HepG2 (cell line): ENCODE measurements around the gene STAT4. TPM values are rescaled to one million over a fixed set of nuclear protein-coding genes. Genes with fewer than 3 reads are reported as not detected.

Experiments used
- ATAC-seq: fragments of 200-7000 bp; cut with Tn5 transposase; 3 replicates; pipeline ENCODE4 v1.9.1; 2020; ENCODE audit warnings: mild to moderate bottlenecking, moderate library complexity
- BruUV-seq: library from RNA; stranded (reverse); fragments of 400-500 nt; replicated peaks from 2 replicates; lab custom pipeline; 2021; lab: Mats Ljungman, UMichigan
- CTCF ChIA-PET: fragments of 300-600 bp; formaldehyde crosslinking; extraction: SDS; loops from one replicate; lab custom pipeline; 2021; ENCODE audit warnings: low total read pairs, inconsistent platforms, low intra/inter-chr PET ratio; lab: Yijun Ruan, JAX
- POLR2A ChIA-PET: fragments of 350-600 bp; sonication (Branson Sonifier 250); formaldehyde crosslinking; loops from one replicate; lab custom pipeline; 2020; ENCODE audit warnings: antibody characterized with exemption, inconsistent platforms; lab: Yijun Ruan, JAX
- DNase-seq: peaks from one replicate; pipeline ENCODE4 v3.0.0-alpha.2; 2015; ENCODE audit warnings: low spot score
- FAIRE-seq: peaks from 3 replicates; lab custom pipeline; 2011; peaks lifted over from hg19 to GRCh38; lab: Jason Lieb, UNC
- H2AFZ ChIP-seq: one replicate; pipeline ENCODE4 v1.6.1; 2011; ENCODE audit warnings: low read length, inconsistent platforms
- H3K27ac ChIP-seq: fragments of 300-600 bp; 3 replicates; pipeline ENCODE4 v1.8.0; 2011; ENCODE audit warnings: mixed run types, mild to moderate bottlenecking, mixed read lengths, low read length, inconsistent platforms; ENCODE audit not compliant: insufficient read depth; ENCODE audit errors: extremely low read length
- H3K27me3 ChIP-seq, 2 experiments: fragments of 200-600 bp in 1 of 2; 2 replicates in 1 of 2; 3 replicates in 1 of 2; pipeline versions ENCODE4 v1.6.0 to v1.8.0; 2011; ENCODE audit warnings: low read length in 2 of 2, mild to moderate bottlenecking in 2 of 2, moderate library complexity in 2 of 2, inconsistent platforms in 1 of 2; ENCODE audit not compliant: insufficient read depth in 2 of 2, control insufficient read depth in 1 of 2
- H3K36me3 ChIP-seq, 2 experiments: fragments of 200-600 bp in 1 of 2; replicated peaks in 1 of 2; 2 replicates in 1 of 2; 3 replicates in 1 of 2; pipeline versions ENCODE4 v1.5.1 to v1.8.0; 2011; ENCODE audit warnings: low read length in 2 of 2, inconsistent platforms in 1 of 2; ENCODE audit not compliant: insufficient read depth in 2 of 2, control insufficient read depth in 1 of 2
- H3K4me1 ChIP-seq: 2 replicates; pipeline ENCODE4 v1.5.1; 2012; ENCODE audit warnings: low read length, inconsistent platforms; ENCODE audit not compliant: insufficient read depth
- H3K4me2 ChIP-seq: 2 replicates; pipeline ENCODE4 v1.6.0; 2011; ENCODE audit warnings: low read depth, low read length, inconsistent platforms
- H3K4me3 ChIP-seq, 3 experiments: fragments of 200-600 bp in 1 of 3; sonication (generic), shearing (Covaris generic) in 1 of 3; replicated peaks in 1 of 3; 2 replicates each; pipeline ENCODE4 v1.5.1; 2011 to 2016; ENCODE audit warnings: low read length in 3 of 3, inconsistent platforms in 2 of 3, low read depth in 2 of 3, mild to moderate bottlenecking in 2 of 3, control low read depth in 1 of 3, mixed read lengths in 1 of 3; ENCODE audit not compliant: insufficient read depth in 1 of 3
- H3K79me2 ChIP-seq: one replicate; pipeline ENCODE4 v1.6.1; 2011; ENCODE audit warnings: low read length, inconsistent platforms; ENCODE audit not compliant: insufficient read depth
- H3K9ac ChIP-seq: 2 replicates; pipeline ENCODE4 v1.6.0; 2011; ENCODE audit warnings: mild to moderate bottlenecking, low read depth, low read length, inconsistent platforms; ENCODE audit not compliant: insufficient read depth
- H3K9me3 ChIP-seq: 2 replicates; pipeline ENCODE4 v1.5.1; 2012; ENCODE audit warnings: mild to moderate bottlenecking, low read length
- H4K20me1 ChIP-seq: 2 replicates; pipeline ENCODE4 v1.6.0; 2011; ENCODE audit warnings: inconsistent platforms, mild to moderate bottlenecking, low read length, moderate library complexity; ENCODE audit not compliant: insufficient read depth
- ISL2 ChIP-seq: sonication (generic); formaldehyde crosslinking; IDR thresholded peaks from 2 replicates; pipeline ENCODE4 v1.5.0; 2020; ENCODE audit warnings: missing genetic modification reagents
- PAF1 ChIP-seq: IDR thresholded peaks from 2 replicates; pipeline ENCODE4 v1.6.1; 2016; ENCODE audit warnings: missing genetic modification reagents, missing compliant biosample characterization
- TEAD3 ChIP-seq: optimal IDR thresholded peaks from 2 replicates; pipeline ENCODE3; 2016; ENCODE audit warnings: borderline replicate concordance
- TP53 ChIP-seq: sonication (generic); formaldehyde crosslinking; conservative IDR thresholded peaks from 2 replicates; pipeline ENCODE4 v1.4.0; 2020; ENCODE audit warnings: missing genetic modification reagents
- YEATS4 ChIP-seq: sonication (generic); formaldehyde crosslinking; IDR thresholded peaks from 2 replicates; pipeline ENCODE4 v1.4.0; 2020; ENCODE audit warnings: missing genetic modification reagents, borderline replicate concordance
- ZMYM3 ChIP-seq: sonication (generic); formaldehyde crosslinking; IDR thresholded peaks from 2 replicates; pipeline ENCODE4 v1.5.1; 2020; ENCODE audit warnings: mild to moderate bottlenecking, missing genetic modification reagents
- ZNF205 ChIP-seq: IDR thresholded peaks from 2 replicates; pipeline ENCODE4 v1.6.1; 2018; ENCODE audit warnings: missing biosample characterization, missing genetic modification reagents
- ZNF274 ChIP-seq: sonication (generic); formaldehyde crosslinking; IDR thresholded peaks from 2 replicates; pipeline ENCODE4 v1.5.1; 2020; ENCODE audit warnings: mild to moderate bottlenecking, missing genetic modification reagents
- ZNF543 ChIP-seq: sonication (generic); formaldehyde crosslinking; IDR thresholded peaks from 2 replicates; pipeline ENCODE4 v1.4.0; 2020; ENCODE audit warnings: mild to moderate bottlenecking, missing genetic modification reagents
- ZNF569 ChIP-seq: sonication (generic); formaldehyde crosslinking; IDR thresholded peaks from 2 replicates; pipeline ENCODE4 v1.5.0; 2020; ENCODE audit warnings: mild to moderate bottlenecking, missing genetic modification reagents, moderate library complexity, borderline replicate concordance
- ZNF75D ChIP-seq: sonication (generic); formaldehyde crosslinking; IDR thresholded peaks from 2 replicates; pipeline ENCODE4 v1.8.1; 2023; ENCODE audit warnings: missing genetic modification reagents, mild to moderate bottlenecking, borderline replicate concordance
- WGBS: methylation state at CpG from one replicate; pipeline ENCODE4 v1.1.6; 2017; ENCODE audit warnings: low lambda C conversion rate; 5-methylcytosine and 5-hydroxymethylcytosine counted together
- in situ Hi-C: cut with HindIII; loops from 2 replicates; pipeline ENCODE4 v1.10.0; 2017; ENCODE audit warnings: low pct_unique_long_range_greater_than_20kb; ENCODE audit not compliant: extremely low pct_ligation_motif_present
- intact Hi-C: fragments of 100-400 bp; cut with micrococcal nuclease; formaldehyde crosslinking; loops from one replicate; pipeline ENCODE4 v1.10.0; 2022; ENCODE audit not compliant: unreplicated experiment
- polyA plus RNA-seq, 8 experiments: library from polyadenylated mRNA; depleted of rRNA in 3 of 8; stranded (reverse) in 7 of 8; unstranded in 1 of 8; fragments of >200 nt; fragmentation: Illumina TruSeq in 4 of 8; extraction: Trizol in 4 of 8; gene quantifications; 2 replicates each; pipeline versions ENCODE4 v1.2.1 to v1.2.3, GENCODE V29; 2011 to 2016; ENCODE audit warnings: low read depth in 4 of 8, missing spikeins in 1 of 8, mixed read lengths in 1 of 8; ENCODE audit not compliant: insufficient read depth in 1 of 8
- total RNA-seq, 5 experiments: library from RNA; depleted of rRNA; stranded (reverse); fragments of >200 nt; fragmentation: Illumina TruSeq; extraction: Trizol; gene quantifications; 2 replicates each; pipeline ENCODE4 v1.2.3, GENCODE V29; 2016; ENCODE audit warnings: low read depth in 1 of 5
- TF ChIP-seq, protein P1 (sequence below): sonication (generic); formaldehyde crosslinking; IDR thresholded peaks from 2 replicates; pipeline ENCODE4 v1.4.0; 2020; ENCODE audit warnings: missing genetic modification reagents
- TF ChIP-seq, protein P2 (sequence below): sonication (generic); formaldehyde crosslinking; IDR thresholded peaks from 2 replicates; pipeline ENCODE4 v1.5.0; 2020; ENCODE audit warnings: mild to moderate bottlenecking, missing genetic modification reagents
- TF ChIP-seq, protein P3 (sequence below): sonication (generic); formaldehyde crosslinking; IDR thresholded peaks from 2 replicates; pipeline ENCODE4 v1.9.0; 2022; ENCODE audit warnings: missing genetic modification reagents, mild to moderate bottlenecking, borderline replicate concordance
- TF ChIP-seq, protein P4 (sequence below): sonication (generic); formaldehyde crosslinking; IDR thresholded peaks from 2 replicates; pipeline ENCODE4 v1.5.0; 2020; ENCODE audit warnings: missing genetic modification reagents, mild to moderate bottlenecking, borderline replicate concordance
- TF ChIP-seq, protein P5 (sequence below): sonication (generic); formaldehyde crosslinking; IDR thresholded peaks from 2 replicates; pipeline ENCODE4 v1.8.0; 2022; ENCODE audit warnings: mild to moderate bottlenecking, missing genetic modification reagents
- TF ChIP-seq, protein P6 (sequence below): fragments of 450-650 bp; IDR thresholded peaks from 2 replicates; pipeline ENCODE4 v1.6.1; 2017

The STAT4 gene
- total and polyA plus RNA-seq, 2 of the 13 experiments (the other 11 are each of a cell fraction or from before 2014, with no cell fraction given), result 0.37 TPM; not detected in 1

DNA sequence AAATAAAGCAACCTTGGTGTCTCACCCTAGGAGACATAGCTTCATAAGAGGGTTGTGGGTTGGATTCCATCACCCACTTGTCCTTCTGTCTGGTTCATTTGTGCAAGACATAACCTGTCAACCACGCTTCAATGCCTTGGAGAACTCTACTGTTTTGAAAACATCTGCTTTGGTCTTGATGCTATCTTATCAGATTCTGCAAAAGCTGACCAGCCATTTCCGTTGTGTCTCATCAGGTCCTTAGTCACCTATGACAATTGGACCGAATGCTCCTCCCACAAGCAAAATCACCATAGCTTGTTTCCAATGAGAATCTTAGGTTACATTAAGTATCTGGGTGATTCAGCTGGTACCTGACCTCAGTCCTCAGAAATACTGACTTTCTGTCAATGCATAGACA lies 35.4 kb downstream of the STAT4 start:
- no peak overlapping the region for H2AFZ ChIP-seq
- no peak overlapping the region for H3K27ac ChIP-seq
- ATAC-seq, result no peak
- no peaks in the 10 kb centered on the region for H3K79me2 ChIP-seq
- H3K36me3 ChIP-seq, result no peaks in the 10 kb centered on the region
- in situ Hi-C loops, result no loop called here
- H3K9me3 ChIP-seq, result no peaks in the 10 kb centered on the region
- 10% methylated on average over 3 of the region's 3 CpGs for WGBS
- BruUV-seq, result no TSS peak
- intact Hi-C loops, result no loop called here
- no peak overlapping the region for H3K9ac ChIP-seq
- H3K4me2 ChIP-seq, result no peak overlapping the region
- no peak for FAIRE-seq
- no peak overlapping the region for H3K4me3 ChIP-seq
- no peaks in the 10 kb centered on the region for H3K27me3 ChIP-seq
- no peaks in the 10 kb centered on the region for H3K4me1 ChIP-seq
- no peaks in the 10 kb centered on the region for H4K20me1 ChIP-seq
- CTCF ChIA-PET, result no interaction called here
- DNase-seq, result no peak
- POLR2A ChIA-PET, result no interaction called here
- TF ChIP-seq, protein P1, sequence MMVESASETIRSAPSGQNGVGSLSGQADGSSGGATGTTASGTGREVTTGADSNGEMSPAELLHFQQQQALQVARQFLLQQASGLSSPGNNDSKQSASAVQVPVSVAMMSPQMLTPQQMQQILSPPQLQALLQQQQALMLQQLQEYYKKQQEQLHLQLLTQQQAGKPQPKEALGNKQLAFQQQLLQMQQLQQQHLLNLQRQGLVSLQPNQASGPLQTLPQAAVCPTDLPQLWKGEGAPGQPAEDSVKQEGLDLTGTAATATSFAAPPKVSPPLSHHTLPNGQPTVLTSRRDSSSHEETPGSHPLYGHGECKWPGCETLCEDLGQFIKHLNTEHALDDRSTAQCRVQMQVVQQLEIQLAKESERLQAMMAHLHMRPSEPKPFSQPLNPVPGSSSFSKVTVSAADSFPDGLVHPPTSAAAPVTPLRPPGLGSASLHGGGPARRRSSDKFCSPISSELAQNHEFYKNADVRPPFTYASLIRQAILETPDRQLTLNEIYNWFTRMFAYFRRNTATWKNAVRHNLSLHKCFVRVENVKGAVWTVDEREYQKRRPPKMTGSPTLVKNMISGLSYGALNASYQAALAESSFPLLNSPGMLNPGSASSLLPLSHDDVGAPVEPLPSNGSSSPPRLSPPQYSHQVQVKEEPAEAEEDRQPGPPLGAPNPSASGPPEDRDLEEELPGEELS (CRISPR knock-in tag), result no peak
- no peak for TF ChIP-seq YEATS4
- TF ChIP-seq, protein P2, sequence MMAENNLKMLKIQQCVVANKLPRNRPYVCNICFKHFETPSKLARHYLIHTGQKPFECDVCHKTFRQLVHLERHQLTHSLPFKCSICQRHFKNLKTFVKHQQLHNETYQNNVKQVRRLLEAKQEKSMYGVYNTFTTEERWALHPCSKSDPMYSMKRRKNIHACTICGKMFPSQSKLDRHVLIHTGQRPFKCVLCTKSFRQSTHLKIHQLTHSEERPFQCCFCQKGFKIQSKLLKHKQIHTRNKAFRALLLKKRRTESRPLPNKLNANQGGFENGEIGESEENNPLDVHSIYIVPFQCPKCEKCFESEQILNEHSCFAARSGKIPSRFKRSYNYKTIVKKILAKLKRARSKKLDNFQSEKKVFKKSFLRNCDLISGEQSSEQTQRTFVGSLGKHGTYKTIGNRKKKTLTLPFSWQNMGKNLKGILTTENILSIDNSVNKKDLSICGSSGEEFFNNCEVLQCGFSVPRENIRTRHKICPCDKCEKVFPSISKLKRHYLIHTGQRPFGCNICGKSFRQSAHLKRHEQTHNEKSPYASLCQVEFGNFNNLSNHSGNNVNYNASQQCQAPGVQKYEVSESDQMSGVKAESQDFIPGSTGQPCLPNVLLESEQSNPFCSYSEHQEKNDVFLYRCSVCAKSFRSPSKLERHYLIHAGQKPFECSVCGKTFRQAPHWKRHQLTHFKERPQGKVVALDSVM (CRISPR knock-in tag), result no peak
- no peak for TF ChIP-seq TP53 (CRISPR knock-in tag)
- TF ChIP-seq ISL2 (CRISPR knock-in tag), result no peak
- no peak for TF ChIP-seq PAF1
- no peak for TF ChIP-seq TEAD3 (CRISPR knock-in tag)
- TF ChIP-seq ZNF205 (CRISPR knock-in tag), result no peak
- TF ChIP-seq, protein P3, sequence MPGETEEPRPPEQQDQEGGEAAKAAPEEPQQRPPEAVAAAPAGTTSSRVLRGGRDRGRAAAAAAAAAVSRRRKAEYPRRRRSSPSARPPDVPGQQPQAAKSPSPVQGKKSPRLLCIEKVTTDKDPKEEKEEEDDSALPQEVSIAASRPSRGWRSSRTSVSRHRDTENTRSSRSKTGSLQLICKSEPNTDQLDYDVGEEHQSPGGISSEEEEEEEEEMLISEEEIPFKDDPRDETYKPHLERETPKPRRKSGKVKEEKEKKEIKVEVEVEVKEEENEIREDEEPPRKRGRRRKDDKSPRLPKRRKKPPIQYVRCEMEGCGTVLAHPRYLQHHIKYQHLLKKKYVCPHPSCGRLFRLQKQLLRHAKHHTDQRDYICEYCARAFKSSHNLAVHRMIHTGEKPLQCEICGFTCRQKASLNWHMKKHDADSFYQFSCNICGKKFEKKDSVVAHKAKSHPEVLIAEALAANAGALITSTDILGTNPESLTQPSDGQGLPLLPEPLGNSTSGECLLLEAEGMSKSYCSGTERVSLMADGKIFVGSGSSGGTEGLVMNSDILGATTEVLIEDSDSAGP (CRISPR knock-in tag), result no peak
- TF ChIP-seq, protein P4, sequence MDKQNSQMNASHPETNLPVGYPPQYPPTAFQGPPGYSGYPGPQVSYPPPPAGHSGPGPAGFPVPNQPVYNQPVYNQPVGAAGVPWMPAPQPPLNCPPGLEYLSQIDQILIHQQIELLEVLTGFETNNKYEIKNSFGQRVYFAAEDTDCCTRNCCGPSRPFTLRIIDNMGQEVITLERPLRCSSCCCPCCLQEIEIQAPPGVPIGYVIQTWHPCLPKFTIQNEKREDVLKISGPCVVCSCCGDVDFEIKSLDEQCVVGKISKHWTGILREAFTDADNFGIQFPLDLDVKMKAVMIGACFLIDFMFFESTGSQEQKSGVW (CRISPR knock-in tag), result no peak
- TF ChIP-seq ZNF569 (CRISPR knock-in tag), result no peak
- no peak for TF ChIP-seq ZNF75D (CRISPR knock-in tag)
- no peak for TF ChIP-seq ZNF274 (CRISPR knock-in tag)
- TF ChIP-seq, protein P5, sequence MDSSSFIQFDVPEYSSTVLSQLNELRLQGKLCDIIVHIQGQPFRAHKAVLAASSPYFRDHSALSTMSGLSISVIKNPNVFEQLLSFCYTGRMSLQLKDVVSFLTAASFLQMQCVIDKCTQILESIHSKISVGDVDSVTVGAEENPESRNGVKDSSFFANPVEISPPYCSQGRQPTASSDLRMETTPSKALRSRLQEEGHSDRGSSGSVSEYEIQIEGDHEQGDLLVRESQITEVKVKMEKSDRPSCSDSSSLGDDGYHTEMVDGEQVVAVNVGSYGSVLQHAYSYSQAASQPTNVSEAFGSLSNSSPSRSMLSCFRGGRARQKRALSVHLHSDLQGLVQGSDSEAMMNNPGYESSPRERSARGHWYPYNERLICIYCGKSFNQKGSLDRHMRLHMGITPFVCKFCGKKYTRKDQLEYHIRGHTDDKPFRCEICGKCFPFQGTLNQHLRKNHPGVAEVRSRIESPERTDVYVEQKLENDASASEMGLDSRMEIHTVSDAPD (CRISPR knock-in tag), result no peak
- TF ChIP-seq, protein P6, sequence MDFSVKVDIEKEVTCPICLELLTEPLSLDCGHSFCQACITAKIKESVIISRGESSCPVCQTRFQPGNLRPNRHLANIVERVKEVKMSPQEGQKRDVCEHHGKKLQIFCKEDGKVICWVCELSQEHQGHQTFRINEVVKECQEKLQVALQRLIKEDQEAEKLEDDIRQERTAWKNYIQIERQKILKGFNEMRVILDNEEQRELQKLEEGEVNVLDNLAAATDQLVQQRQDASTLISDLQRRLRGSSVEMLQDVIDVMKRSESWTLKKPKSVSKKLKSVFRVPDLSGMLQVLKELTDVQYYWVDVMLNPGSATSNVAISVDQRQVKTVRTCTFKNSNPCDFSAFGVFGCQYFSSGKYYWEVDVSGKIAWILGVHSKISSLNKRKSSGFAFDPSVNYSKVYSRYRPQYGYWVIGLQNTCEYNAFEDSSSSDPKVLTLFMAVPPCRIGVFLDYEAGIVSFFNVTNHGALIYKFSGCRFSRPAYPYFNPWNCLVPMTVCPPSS, result no peak
- TF ChIP-seq ZNF543, result no peak
- no peak for TF ChIP-seq ZMYM3 (CRISPR knock-in tag)
